Keratinocyte (primary cell): ENCODE results near the gene SHISA4.

Experiments used
- CTCF ChIP-seq, 3 experiments: IDR thresholded peaks in 1 of 3; conservative IDR thresholded peaks in 1 of 3; optimal IDR thresholded peaks in 1 of 3; 2 replicates in 2 of 3; 3 replicates in 1 of 3; pipeline versions ENCODE3 to v1.5.1; 2011; ENCODE audit warnings: low read length in 3 of 3, mild to moderate bottlenecking in 3 of 3, moderate library complexity in 2 of 3, control low read depth in 1 of 3, inconsistent platforms in 1 of 3; ENCODE audit not compliant: insufficient read depth in 2 of 3; ENCODE audit errors: extremely low read depth in 1 of 3
- EZH2 ChIP-seq: IDR thresholded peaks from one replicate; pipeline ENCODE4 v1.6.1; 2012; ENCODE audit warnings: inconsistent platforms, mild to moderate bottlenecking, low read length, moderate library complexity

- TF ChIP-seq CTCF (optimal IDR thresholded peaks at IDR 0.05 in 1 of 3, IDR thresholded peaks at IDR 0.05 in 1 of 3, conservative IDR thresholded peaks at IDR 0.05 in 1 of 3; ENCODE audit: extremely low read depth in 1 of 3, insufficient read depth in 2 of 3, low read length in 3 of 3) (no peak), EZH2 (no peak)
These were observed 4.9 kb upstream of the SHISA4 start for GRCh38 chr1:201883786-201884185.
